22Rv1 (cell line): ENCODE results near the gene IL17RD.

Source experiments
- H3K27ac ChIP-seq: fragments of 450-650 bp; 2 replicates; pipeline ENCODE4 v1.5.1; 2017
- CTCF ChIP-seq: fragments of 450-650 bp; IDR thresholded peaks from 2 replicates; pipeline ENCODE4 v1.5.1; 2017; ENCODE audit warnings: mild to moderate bottlenecking
- ZFX ChIP-seq: fragments of 450-650 bp; IDR thresholded peaks from 2 replicates; pipeline ENCODE4 v1.6.1; 2017; ENCODE audit warnings: antibody characterized with exemption, borderline replicate concordance

IL17RD gene

GRCh38 chr3:57057351-57057750 is 107.8 kb downstream of the IL17RD start:
- TF ChIP-seq CTCF = no peak
- no peak for TF ChIP-seq ZFX
- no peak overlapping the region for H3K27ac ChIP-seq

- no peak overlapping the region for H3K27ac ChIP-seq
- TF ChIP-seq CTCF (no peak), ZFX (no peak)
Measured at GRCh38 chr3:57053122-57053521, 112.0 kb downstream of the IL17RD start.

- no peak for TF ChIP-seq ZFX
- no peak overlapping the region for H3K27ac ChIP-seq
Measured at GRCh38 chr3:57052662-57053061, 112.5 kb downstream of the IL17RD start.

GRCh38 chr3:57048728-57049127 is 116.4 kb downstream of the IL17RD start:
- TF ChIP-seq ZFX (no peak), CTCF (no peak)
- H3K27ac ChIP-seq = no peak overlapping the region

GRCh38 chr3:57048052-57048671 is 117.0 kb downstream of the IL17RD start:
- no peak overlapping the region for H3K27ac ChIP-seq
- TF ChIP-seq ZFX = no peak
- no peak for TF ChIP-seq CTCF

GRCh38 chr3:57046101-57046765 is 118.9 kb downstream of the IL17RD start:
- no peak for TF ChIP-seq ZFX
- TF ChIP-seq CTCF = no peak
- H3K27ac ChIP-seq = no peak overlapping the region

- TF ChIP-seq CTCF (no peak), ZFX (no peak)
- no peak overlapping the region for H3K27ac ChIP-seq
Measured at GRCh38 chr3:57043518-57043917, 121.6 kb downstream of the IL17RD start.
